Measurements from ENCODE around the gene KLHDC10.
"Not testable (repeated sequence)": the region's sequence is repeated elsewhere in the genome, so short reads cannot be mapped to it uniquely, and the experiment has no call there.

KLHDC10 gene

GRCh38 chr7:130142654-130143333 lies 72.5 kb downstream of the KLHDC10 start:
- DNase-seq = no peak

GRCh38 chr7:130143334-130143732 lies 73.0 kb downstream of the KLHDC10 start:
- DNase-seq = no peak

- no peak for DNase-seq
These were observed 73.6 kb downstream of the KLHDC10 start for GRCh38 chr7:130143986-130144311.

GRCh38 chr7:130144312-130145171 lies 74.2 kb downstream of the KLHDC10 start:
- DNase-seq = no peak

- DNase-seq = no peak
These were observed 75.2 kb downstream of the KLHDC10 start for GRCh38 chr7:130145424-130146100.

- DNase-seq = not testable (repeated sequence)
These were observed 75.8 kb downstream of the KLHDC10 start for GRCh38 chr7:130146142-130146541.

- DNase-seq = no peak
These were observed 76.5 kb downstream of the KLHDC10 start for GRCh38 chr7:130146693-130147405.

GRCh38 chr7:130147710-130148325 lies 77.5 kb downstream of the KLHDC10 start:
- DNase-seq = no peak

- DNase-seq = no peak
These were observed 78.2 kb downstream of the KLHDC10 start for GRCh38 chr7:130148561-130148960.

- no peak for DNase-seq
These were observed 79.2 kb downstream of the KLHDC10 start for GRCh38 chr7:130149281-130150139.

- DNase-seq = no peak
These were observed 80.3 kb downstream of the KLHDC10 start for GRCh38 chr7:130150587-130150986.

- DNase-seq = no peak
These were observed 81.5 kb downstream of the KLHDC10 start for GRCh38 chr7:130151591-130152492.

GRCh38 chr7:130152493-130153210 lies 82.3 kb downstream of the KLHDC10 start:
- no peak for DNase-seq

- DNase-seq = no peak
These were observed 83.0 kb downstream of the KLHDC10 start for GRCh38 chr7:130153211-130153908.

- DNase-seq = no peak
These were observed 83.8 kb downstream of the KLHDC10 start for GRCh38 chr7:130154131-130154500.

- no peak for DNase-seq
These were observed 84.4 kb downstream of the KLHDC10 start for GRCh38 chr7:130154501-130155317.

- no peak for DNase-seq
These were observed 85.8 kb downstream of the KLHDC10 start for GRCh38 chr7:130156140-130156539.

- DNase-seq = no peak
These were observed 87.4 kb downstream of the KLHDC10 start for GRCh38 chr7:130157700-130158099.
